ENCODE data around the gene RPL18A.

Gene RPL18A

DNA sequence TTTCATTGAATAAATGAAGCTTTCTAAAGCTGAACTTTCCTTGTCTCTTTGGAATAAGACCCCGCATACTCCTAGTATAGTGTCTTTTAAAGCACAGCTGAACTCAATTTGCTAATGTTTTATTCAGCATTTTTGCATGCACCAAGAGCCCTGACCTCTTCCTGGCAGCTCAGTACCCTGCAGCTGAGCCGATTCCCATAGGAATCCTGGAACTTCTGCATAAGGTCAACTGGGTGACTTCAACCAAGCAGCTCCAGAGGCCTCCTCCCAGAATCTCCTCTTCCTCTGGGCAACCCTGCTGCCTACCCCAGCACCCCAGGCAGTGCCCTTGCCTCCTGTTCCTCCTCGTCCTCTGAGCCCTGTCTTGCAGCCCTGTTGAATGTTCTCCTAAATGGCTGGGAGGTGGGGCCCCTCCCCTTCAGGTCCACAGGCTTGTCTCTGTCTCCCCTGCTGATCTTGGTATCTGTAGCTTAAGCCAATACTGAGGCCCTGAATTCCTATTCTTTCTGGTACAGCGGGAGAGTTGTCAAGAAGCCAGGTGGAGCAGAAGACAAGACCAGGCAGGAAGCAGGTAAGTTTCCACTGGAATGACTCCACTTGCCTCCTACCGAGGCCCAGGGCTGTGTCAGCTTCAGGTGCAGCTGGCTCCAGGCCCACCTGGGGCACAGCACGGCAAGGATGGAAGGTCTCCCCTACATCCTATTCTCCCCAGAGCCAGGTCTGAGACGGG lies 49.5 kb downstream of the RPL18A start:
- DNase-seq (ENCODE audit: low read depth in 2 of 2): no peak

DNA sequence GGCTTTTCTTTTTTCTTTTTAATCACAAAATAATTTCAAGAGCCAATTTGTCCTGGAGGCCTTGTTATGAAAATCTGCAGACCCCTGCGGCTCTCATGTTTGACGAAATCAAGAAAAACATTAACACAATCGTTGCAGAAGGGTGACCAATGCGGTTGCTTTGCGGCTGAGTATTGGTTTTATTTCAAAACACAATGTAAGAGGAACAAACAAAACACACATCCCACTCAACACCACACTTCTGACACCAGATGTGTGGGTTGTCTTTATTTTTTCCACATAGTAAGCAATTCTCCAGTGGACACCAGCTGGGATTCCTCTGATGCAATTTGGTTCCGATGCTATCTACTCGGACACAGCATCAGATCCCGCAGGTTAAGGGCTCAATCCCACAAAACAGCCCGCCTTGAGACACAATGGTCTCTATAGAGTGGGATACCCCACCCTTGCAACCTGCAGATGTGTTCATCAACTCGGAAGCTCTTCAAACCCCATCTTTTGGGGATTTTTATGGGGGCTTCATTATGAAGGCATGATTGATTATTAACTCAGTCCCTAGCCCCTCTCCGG lies 51.2 kb downstream of the RPL18A start:
- no peak for DNase-seq (ENCODE audit: low read depth in 2 of 2)

Measured in stimulated activated CD4-positive, alpha-beta T cell treated with anti-CD3 and anti-CD28 coated beads, Interleukin-1b, Interleukin-23, amount 100 ng/mL, for 1 hour (primary cell).